Measurements from ENCODE around the gene KAZN.
"Not testable (repeated sequence)": the region's sequence is repeated elsewhere in the genome, so short reads cannot be mapped to it uniquely, and the experiment has no call there.

KAZN gene

GRCh38 chr1:15027515-15027986 lies 429.1 kb downstream of the KAZN start:
- peak; percentile 88 for DNase-seq

DNA sequence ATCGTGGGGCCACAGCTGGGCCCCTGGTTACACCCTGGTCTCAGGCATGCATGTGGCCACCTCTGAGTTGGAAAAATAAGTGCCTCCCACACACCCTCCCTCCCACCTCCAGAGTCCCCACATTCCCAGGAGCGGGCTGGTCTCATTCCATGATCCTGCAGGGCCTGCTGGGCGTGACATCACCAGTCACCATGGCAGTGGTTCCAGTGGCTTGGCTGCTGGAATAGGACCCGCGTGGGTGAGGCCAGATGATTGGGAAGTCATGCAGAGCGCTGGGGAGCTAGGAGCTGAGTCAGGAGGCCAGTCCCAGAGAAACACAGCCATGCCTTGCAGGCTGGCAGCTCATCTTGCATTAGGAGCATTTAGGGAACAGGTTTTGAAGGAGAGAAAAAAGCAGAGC lies 429.6 kb downstream of the KAZN start:
- peak; percentile 63 for DNase-seq

DNA sequence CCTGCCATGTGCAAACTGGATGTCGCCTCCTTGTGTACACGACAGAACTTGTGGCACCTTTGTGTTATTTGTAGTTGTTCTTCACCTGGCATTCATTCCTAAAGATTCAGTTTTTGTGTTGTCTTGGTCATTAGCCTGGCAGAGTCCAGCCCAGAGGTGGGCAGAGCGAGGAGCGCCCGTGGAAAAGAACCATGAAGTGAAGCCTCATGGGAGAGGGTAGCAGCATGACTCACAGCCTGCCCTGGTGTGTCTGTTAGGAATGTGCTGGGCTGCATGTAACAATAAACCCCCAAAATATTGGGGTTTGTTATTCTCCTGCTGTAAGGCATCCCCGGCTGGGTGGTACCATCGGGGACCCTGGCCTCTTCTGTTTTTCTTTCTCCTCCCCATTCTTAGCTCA lies 430.1 kb downstream of the KAZN start:
- no peak for DNase-seq

DNA sequence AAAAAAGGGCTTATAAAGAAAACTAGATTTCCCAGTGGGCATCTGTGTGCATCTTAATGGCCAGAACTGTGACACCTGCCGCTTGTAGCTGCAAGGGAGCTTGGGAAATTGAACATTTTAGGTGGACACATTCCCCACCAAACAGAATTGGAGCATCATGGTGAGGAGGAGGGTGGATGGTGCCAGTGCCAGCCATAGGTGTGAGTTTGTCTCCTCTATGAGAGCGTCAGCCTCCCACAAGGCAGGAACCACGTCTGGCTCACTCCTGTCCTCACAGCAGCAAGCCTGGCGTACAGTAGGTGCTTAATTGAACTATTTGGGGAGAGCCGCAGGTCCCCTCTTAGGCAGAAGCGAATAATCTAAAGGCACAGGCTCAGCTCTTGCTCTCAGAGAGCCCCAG lies 430.6 kb downstream of the KAZN start:
- DNase-seq, result no peak

- no peak for DNase-seq
These were observed 431.3 kb downstream of the KAZN start for GRCh38 chr1:15029786-15030185.

DNA sequence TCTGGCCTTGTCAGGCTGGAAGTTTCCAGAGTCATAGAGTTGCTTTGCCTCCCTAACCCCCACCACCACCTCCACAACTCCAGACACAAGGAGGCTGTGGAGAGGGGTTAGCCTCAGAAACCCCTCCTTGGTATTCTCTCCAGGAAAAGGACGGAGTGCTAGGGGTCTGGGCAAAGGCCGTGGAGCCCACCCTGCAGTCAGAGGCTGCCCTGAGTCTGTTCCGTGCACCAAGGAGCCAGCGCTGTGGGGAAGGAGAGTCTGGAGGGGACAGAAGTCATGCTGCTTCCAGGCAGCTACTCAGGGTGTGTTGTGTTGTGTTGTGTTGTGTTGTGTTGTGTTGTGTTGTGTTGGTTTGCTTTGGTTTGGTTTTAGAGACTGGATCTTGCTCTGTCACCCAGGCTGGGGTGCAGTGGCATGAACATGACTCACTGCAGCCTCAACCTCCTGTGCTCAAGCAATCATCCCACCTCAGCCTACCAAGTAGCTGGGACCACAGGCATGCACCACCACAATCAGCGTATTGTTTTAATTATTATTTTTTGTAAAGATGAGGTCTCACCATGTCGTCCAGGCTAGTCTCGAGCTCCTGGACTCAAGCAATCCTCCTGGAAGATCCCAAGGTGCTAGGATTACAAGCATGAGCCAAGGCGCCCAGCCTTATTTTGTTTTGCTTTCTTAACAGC lies 432.9 kb downstream of the KAZN start:
- no peak for DNase-seq

- DNase-seq, result no peak
These were observed 434.8 kb downstream of the KAZN start for GRCh38 chr1:15033264-15033663.

DNA sequence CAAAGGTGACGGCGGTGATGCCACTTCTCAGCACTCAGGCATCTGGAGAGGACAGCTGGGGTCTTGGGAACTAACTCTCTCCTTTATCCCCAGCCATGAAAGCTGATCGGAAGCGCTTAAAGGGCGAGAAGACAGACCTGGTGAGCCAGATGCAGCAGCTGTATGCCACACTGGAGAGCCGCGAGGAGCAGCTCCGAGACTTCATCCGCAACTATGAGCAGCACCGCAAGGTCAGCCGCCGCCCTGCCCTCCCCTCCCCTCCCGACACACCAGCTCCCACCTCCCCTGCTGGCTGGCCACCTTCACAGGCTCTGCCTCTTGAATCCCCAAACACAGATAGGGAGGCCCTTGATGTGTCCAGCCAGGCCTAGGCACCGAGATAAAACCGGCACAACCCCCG lies 436.2 kb downstream of the KAZN start:
- DNase-seq, result no peak

GRCh38 chr1:15035236-15035635 lies 436.8 kb downstream of the KAZN start:
- DNase-seq, result no peak

- DNase-seq, result no peak
These were observed 437.6 kb downstream of the KAZN start for GRCh38 chr1:15036101-15036500.

- DNase-seq, result peak; percentile 41
These were observed 439.9 kb downstream of the KAZN start for GRCh38 chr1:15038232-15039016.

GRCh38 chr1:15039017-15039648 lies 440.6 kb downstream of the KAZN start:
- no peak for DNase-seq

DNA sequence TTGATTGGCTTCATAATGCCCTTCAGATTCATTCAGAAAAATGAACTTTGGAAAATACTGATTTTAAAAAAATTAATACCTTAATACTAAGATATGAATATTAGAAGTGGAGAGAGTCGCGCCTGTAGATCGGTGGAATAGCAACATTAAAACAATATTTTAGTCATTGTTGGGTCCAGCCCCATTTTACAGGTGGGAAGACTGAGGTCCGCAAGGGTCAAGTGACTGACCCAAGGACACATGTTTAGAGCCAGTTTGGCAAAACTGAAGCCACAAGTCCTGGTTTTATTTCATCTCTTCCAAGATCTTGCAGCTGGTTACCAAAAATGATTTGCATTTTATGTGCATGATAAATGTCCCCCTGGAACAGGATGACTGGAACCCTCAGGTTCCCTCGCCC lies 441.4 kb downstream of the KAZN start:
- DNase-seq, result no peak

- not testable (repeated sequence) for DNase-seq
These were observed 442.2 kb downstream of the KAZN start for GRCh38 chr1:15040685-15041084.

DNA sequence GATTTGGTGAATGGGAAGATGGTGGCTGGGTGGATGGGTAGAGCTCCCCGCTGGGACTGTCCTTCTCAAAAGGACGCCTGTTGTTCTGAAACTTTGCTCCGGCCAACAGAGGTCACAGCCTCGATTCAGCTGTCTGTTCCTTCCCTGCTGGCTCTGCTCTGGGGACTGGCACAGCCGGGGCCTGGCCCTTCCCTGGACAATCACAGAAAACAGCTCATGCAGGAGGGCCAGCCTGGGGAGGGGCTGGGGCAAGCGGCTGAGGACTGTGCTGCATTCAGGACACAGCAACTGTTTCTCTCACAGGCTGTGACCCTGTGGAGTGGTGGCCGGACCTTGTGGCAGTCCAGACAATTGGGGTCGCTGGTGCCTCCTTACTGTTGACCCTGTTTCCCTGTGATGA lies 444.4 kb downstream of the KAZN start:
- DNase-seq, result peak; percentile 41

GRCh38 chr1:15043934-15044333 lies 445.4 kb downstream of the KAZN start:
- no peak for DNase-seq

DNA sequence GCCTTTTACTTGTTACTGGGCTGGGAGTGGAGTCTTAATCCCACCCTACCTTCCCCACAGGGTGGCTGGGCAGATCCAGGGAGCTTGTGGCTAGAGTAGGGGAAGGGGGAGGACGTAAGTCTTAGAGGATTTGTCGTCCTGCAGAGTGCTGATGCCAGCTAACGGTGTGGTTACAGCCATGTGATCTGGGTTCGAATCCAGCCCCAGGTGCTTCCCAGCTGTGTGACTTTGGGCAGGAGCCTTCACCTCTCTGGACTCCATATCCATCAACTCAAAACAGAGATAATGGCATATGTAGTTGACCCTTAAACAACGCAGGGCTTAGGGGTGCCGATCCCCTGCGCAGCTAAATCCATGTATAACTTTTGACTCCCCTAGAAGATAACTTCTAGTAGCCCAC lies 446.6 kb downstream of the KAZN start:
- DNase-seq, result no peak

- peak; percentile 93 for DNase-seq
These were observed 448.1 kb downstream of the KAZN start for GRCh38 chr1:15046487-15047165.

- DNase-seq, result no peak
These were observed 448.8 kb downstream of the KAZN start for GRCh38 chr1:15047237-15047636.

DNA sequence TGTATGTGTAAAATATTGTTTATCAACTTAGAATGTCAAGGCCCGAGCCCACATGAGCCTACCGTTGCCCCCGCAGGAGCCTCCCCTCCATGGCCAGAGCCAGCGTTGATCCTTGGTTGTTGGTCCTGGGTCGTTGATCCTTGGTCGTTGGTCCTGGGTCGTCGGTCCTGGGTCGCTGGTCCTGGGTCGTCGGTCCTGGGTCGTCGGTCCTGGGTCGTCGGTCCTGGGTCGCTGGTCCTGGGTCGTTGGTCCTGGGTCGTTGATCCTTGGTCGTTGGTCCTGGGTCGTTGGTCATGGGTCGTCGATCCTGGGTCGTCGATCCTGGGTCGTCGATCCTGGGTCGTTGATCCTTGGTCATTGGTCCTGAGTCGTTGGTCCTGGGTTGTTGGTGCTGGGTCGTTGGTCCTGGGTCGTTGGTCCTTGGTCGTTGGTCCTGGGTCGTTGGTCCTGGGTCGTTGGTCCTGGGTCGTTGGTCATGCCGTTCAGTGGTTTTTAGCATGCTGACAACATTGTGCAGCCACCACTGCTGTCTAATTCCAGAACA lies 450.0 kb downstream of the KAZN start:
- no peak for DNase-seq

DNA sequence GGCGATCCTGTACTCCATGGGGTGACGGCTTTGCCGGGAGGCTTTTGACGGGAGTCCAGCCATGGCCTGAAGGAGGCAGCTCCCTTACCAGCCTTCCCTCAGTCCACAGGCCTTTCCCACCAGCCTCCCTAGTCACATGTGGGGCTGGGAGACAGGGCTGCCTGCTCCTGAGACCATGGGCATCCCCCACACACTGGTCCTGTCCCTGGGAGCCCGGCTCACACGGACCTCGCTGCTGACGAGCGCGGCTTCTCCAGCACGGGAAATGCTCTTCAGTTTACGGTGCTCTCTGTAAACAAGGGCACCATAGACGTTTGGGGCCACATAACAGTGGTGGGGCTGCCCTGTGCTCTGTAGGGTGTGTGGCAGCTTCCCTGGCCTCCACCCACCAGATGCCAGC lies 450.6 kb downstream of the KAZN start:
- DNase-seq, result no peak

DNA sequence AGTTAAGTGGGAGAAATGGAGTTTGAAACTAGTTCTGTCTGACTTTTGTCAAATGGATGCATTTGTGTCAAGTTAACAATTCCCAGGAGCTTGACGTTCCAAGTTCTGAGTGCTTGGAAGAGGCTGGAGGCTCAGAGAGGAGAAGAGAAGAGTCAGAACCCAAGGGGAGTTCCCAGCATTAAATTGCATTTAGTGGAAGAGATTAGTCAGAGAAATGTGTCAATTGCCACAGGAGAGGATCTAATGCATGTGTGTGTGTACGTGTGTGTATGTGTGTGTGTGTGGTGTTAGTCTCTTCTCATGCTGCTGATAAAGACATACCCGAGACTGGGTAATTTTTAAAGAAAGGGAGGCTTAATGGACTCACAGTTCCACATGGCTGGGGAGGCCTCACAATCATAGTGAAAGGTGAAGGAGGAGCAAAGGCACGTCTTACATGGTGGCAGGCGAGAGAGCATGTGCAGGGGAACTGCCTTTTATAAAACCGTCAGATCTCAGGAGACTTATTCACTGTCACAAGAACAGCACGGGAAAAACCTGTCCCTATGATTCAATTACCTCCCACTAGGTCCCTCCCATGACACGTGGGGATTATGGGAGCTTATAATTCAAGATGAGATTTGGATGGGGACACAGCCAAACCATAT lies 453.5 kb downstream of the KAZN start:
- DNase-seq, result no peak

DNA sequence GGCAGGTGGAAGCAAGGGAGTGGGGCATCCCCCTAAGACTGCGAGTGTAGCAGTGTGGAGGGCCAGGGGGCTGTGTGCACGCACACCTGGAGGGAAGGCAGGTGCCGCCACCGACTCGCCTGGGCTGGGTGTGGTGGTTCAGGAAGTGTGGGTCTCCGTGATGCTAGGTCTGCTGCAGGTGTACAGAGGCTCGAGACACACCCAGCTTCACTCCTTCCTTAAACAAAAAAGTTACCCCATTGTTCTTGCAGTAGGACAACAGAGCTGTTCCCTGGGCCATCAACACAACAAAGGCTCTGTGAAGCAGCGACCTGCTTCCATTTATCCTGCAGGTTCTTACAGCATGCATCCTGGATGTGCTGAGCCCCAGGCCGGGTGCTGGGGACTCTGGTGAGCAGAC lies 454.7 kb downstream of the KAZN start:
- no peak for DNase-seq

Data from eye (tissue), 1 donor.